ENCODE measurements around the gene UBE2L6.

UBE2L6 gene

DNA sequence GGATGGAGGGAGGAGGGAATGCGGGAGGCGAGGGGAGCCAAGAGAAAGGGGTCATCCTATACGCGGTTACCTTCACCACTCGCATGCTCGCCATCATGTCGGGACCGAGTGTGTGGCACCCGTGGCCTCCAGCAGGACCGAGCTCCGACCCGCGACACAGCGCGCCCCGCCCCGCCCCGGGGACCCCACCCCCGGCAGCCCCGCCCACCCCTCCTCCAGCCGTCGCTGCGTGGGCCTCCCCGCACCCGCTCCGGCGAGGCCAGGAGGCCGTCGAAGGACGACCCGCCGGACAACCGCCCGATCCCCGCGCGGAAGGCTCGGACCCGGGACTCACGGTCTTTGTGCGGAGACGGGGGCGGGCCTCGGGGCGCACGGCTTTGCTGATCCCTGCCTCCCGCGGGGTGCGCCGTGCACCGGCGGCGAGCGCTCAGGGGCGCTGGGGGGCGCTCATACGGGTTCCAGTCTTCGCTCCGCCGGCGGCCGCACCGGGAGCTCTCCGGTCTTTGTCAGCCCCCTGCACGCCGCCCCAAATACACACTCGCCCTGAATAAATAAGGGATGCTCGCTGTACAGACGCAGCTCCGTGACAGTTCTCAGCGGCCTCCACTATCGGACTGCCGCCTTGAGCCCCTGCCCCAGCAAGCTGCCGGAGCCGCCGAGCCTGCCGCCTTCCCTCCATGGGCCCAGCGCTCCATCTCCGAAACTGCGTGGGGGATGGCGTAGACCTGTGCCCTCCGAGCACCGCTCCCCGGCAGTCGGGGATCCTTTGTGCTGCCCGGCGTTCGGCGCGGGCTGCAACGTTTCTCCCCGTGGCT lies at the start of gene UBE2L6:
Gene UBE2L6, minus strand, starts transcription at position 158 of the 815 bp plus-strand sequence. Its CDS starts 61 bp downstream, at position 97.
- peak; percentile 89 for DNase-seq (ENCODE audit: low spot score)

DNA sequence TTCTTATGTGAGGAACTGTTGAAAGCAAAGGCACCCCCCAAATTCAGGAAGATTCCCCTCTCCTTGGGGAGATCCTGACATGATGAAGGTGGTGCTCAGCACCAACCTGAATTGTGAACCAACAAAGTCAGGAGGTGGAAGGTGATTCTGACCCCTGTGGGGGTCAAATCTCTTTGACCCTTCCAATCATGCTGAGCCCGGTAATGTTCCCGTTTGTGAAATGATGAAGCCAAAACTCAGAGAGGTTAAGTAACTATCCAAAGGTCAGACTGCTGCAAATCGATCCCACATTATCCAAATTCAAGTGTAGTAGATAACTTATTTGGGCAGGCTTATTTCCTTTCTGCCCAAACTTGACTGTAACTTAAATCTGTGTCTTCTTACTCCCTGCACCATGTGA lies 49.1 kb upstream of the UBE2L6 start:
- DNase-seq (ENCODE audit: low spot score), result no peak

GRCh38 chr11:57615308-57615707 lies 47.8 kb upstream of the UBE2L6 start:
- DNase-seq (ENCODE audit: low spot score), result no peak

- no peak for DNase-seq (ENCODE audit: low spot score)
These were observed 46.8 kb upstream of the UBE2L6 start for GRCh38 chr11:57614234-57614772.

- no peak for DNase-seq (ENCODE audit: low spot score)
These were observed 42.7 kb upstream of the UBE2L6 start for GRCh38 chr11:57610170-57610569.

- DNase-seq (ENCODE audit: low spot score), result no peak
These were observed 37.6 kb upstream of the UBE2L6 start for GRCh38 chr11:57605028-57605420.

- DNase-seq (ENCODE audit: low spot score), result no peak
These were observed 37.0 kb upstream of the UBE2L6 start for GRCh38 chr11:57604296-57605027.

DNA sequence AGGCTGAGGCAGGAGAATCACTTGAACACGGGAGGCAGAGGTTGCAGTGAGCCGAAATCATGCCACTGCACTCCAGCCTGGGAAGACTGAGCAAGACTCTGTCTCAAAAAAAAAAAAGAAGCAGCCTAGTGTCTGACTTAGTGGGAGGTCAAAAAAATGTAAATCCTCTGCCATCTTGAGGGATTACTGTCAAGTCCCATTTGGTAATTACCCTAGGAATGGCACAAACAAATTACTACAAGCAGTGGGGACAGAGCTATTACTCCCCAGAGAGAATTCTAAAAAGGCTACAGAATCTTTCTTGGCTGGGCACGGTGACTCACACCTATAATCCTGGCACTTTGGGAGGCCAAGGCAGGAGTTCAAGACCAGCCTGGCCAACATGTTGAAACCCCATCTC lies 33.8 kb upstream of the UBE2L6 start:
- no peak for DNase-seq (ENCODE audit: low spot score)

DNA sequence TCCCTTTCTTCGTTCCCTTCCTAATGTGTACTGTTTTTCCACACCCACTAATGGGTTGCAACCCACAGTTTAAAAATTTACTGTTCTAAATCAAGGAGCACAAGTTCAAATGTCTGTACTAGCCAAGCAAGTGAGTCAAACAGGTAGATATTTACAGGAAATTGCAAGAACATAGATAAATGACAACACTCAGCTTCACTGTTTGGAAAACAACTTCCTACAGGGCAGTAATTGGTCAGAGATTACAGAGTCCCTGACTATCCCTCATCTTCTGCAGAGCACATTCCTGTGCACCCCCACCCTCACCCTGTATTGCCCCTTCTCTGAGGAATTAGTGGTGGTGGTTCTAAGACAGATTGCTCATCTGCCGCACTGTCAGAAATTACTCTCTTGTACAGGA lies 31.9 kb upstream of the UBE2L6 start:
- no peak for DNase-seq (ENCODE audit: low spot score)

DNA sequence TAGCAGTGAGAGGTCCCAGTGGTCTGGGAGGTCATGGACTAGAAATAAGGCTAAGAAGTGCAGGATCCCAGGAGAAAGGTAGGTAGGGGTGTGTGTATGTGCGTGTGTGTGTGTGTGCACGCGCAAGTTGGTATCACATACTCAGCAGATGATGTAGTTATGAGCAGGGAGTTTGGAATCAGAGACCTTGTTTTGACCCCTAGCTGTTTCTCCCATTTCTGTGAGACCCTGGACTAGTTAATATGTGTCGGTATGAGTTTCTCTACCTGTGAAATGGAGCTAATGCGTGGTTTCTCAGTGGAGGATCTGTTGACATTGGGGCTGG lies 31.3 kb upstream of the UBE2L6 start:
- peak; percentile 56 for DNase-seq (ENCODE audit: low spot score)

DNA sequence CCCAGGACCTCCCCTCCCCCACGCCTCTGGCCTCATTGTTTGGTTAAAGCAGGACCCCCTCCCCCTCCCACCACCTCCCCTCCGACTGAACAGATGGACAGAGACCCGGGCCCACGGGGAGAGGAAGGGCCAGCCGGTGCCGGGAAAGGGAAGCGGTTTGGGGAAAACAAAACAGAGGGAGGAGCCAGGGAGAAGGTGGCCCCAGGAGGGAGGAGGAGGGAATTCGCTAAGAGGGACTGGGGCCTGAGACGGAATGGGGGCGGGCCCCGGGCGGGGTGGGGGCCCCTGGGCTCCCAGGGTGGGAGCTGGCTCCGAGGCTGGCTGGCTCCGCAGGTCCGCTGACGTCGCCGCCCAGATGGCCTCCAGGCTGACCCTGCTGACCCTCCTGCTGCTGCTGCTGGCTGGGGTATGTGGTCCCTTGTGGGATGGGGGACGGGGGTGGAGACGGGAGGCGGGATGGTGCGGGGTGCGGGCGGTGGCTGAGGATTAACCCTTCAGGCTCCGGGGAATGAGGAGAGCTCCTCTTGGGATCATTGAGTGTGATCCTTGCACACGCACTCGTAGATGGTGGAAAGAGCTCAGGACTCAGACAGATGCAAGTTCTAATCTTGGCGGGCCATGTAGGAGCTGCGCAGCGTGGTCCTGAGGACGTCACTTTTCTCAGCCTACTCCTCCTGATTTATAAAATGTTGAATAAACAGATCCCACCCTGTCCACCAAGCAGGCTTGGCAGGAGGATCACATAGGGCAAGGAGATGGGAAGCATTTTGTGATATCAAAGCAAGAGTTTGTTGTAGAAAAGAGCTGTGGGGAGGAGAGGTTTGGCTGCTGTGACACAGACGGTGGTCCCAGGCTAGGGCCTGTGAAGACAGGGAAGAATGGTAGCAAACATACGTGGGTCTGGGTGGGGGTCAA lies 30.7 kb upstream of the UBE2L6 start:
- peak; percentile 87 for DNase-seq (ENCODE audit: low spot score)

DNA sequence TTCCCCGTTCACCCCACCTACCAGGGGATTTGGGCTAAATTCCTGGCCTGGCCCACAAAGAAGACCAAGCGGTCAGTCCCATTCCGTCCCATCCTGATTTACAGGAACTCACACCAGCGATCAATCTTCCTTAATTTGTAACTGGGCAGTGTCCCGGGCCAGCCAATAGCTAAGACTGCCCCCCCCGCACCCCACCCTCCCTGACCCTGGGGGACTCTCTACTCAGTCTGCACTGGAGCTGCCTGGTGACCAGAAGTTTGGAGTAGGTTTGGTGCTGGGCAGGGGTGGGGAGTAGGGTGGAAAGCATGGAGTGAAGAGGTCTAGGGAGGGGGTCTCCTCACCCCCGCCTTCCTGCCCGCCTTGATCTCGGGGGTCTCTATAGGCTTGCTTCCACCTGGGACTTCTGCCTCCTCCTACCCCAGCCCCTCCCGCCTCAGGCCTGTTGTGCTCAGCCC lies 30.0 kb upstream of the UBE2L6 start, which contains the start of gene SERPING1:
Gene SERPING1, plus strand, starts transcription at position 225 of the 455 bp plus-strand sequence. CDS start 586 bp downstream, outside the sequence.
- peak; percentile 46 for DNase-seq (ENCODE audit: low spot score)

- no peak for DNase-seq (ENCODE audit: low spot score)
These were observed 28.9 kb upstream of the UBE2L6 start for GRCh38 chr11:57596266-57596885.

- no peak for DNase-seq (ENCODE audit: low spot score)
These were observed 20.7 kb upstream of the UBE2L6 start for GRCh38 chr11:57588046-57588710.

- no peak for DNase-seq (ENCODE audit: low spot score)
These were observed 19.3 kb upstream of the UBE2L6 start for GRCh38 chr11:57586711-57587245.

DNA sequence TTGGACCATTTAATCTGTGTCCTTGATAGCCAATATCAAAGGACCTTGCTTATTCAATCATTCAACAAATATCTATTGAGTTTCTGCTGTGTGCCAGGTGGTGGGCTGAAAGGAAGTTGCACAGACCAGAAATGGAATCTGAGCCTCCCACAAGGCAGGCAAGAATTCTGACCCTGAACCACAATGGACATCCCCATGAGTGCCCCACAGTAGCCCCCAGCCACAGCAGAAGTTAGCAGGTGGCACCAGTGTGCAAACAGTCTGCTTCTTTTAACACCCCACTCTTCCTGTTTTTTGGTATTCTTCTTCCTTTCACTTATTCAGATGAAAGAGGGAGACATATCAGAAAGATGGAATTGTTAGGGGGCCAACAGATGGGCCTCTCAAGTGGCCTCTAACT lies 17.8 kb upstream of the UBE2L6 start:
- no peak for DNase-seq (ENCODE audit: low spot score)

GRCh38 chr11:57584341-57584740 lies 16.9 kb upstream of the UBE2L6 start:
- no peak for DNase-seq (ENCODE audit: low spot score)

DNA sequence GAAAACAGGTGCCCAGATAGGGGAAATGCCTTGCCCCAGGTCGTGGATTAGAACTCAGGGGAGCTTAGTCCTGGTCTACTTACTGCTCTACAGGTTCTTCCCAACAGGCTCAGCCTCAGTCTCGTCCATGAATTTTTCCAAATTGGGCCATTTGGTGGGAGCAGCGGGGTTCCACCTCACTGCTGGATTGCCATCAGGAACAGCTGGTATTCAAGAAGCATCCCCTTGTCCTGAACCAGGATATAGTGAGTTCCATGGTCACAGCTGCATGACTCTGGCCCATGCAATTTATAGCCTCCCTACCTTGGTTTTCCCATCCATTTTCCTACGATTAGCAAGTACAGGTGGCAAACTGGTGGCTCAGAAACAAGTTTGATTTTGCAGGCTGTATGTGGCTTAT lies 6.6 kb upstream of the UBE2L6 start:
- no peak for DNase-seq (ENCODE audit: low spot score)

DNA sequence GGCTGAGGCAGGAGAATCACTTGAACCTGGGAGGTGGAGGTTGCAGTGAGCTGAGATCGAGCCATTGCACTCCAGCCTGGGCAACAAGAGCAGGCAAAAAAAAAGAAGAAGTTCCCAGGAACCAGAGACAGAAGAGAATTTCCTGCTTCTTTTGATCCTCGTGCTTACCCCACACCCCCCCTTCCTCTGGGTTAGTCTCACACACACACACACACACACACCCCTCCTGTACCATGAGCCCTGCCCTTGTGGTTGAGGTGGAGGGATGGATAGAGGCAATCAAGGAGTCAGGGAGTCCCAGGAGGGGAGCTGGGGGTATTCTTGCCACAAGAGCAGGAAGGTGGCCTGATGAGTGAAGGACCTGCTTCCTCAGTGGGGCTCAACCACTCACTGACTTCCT lies 4.1 kb upstream of the UBE2L6 start:
- no peak for DNase-seq (ENCODE audit: low spot score)

DNA sequence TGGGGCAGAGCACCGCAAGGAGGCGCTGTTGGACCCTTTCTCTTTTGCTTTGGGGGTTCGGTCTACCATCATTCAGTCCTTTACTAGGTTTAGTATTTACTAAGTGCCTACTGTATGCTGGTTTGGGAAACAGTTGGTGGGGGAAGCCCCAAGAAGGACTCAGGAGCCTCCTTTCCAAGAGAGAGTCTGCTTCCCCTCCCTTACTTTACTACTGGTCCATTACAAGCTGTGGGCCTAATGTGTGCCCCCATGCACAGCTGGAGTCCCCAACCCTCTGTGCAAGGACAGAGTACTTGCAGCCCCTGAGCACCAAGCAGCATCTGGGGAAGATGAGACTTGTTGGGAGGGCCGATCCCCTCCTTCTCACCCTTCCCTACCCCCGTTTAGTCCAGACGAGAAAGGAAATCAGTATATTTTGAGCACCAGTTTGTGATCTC lies 876 bp upstream of the UBE2L6 start:
- DNase-seq (ENCODE audit: low spot score), result no peak

All from AG08396 (cell line).